GM10266 (cell line): ENCODE results near the gene FBXW4.
"Not testable (repeated sequence)": the region's sequence is repeated elsewhere in the genome, so short reads cannot be mapped to it uniquely, and the experiment has no call there.

Source experiments
- DNase-seq: peaks from one replicate; pipeline ENCODE4 v3.0.0; 2012; ENCODE audit errors: extremely low spot score
- TF ChIP-seq, protein P1 (sequence below): IDR thresholded peaks from 2 replicates; pipeline ENCODE4 v1.5.1; 2012; ENCODE audit warnings: mild to moderate bottlenecking, low read depth; ENCODE audit not compliant: control insufficient read depth, insufficient read depth; ENCODE audit errors: missing control alignments

Gene FBXW4

DNA sequence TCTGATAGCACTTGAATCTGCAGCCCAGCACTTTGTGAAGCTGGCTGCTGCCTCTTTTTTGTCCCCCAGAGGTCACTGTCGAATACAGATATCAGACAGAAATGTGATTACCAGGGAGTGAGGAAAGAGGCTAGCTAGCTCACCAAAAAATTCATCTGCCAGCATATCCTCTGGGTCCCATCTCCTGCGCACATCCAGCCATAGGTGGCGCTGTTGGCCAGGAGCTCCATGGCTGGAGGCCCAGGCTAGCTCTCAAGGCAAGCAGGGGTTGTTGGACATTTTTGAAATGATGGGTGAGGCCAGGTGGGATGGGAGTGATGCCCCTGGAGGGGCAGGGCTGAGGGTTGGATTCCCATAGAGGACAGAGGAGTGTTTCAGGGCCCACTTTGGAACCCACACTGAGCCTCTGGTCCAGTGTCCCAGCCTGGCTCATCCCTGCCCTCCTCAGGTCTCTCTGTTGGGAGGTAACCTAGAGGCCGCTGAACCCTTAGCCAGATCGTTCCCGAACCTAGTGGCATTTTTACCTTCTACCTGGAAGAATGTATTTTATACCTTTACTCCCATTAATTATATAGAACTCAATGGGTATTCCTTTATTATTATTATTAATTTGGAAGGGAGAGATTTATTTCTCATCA lies 92.1 kb downstream of the FBXW4 start:
- TF ChIP-seq, protein P1, sequence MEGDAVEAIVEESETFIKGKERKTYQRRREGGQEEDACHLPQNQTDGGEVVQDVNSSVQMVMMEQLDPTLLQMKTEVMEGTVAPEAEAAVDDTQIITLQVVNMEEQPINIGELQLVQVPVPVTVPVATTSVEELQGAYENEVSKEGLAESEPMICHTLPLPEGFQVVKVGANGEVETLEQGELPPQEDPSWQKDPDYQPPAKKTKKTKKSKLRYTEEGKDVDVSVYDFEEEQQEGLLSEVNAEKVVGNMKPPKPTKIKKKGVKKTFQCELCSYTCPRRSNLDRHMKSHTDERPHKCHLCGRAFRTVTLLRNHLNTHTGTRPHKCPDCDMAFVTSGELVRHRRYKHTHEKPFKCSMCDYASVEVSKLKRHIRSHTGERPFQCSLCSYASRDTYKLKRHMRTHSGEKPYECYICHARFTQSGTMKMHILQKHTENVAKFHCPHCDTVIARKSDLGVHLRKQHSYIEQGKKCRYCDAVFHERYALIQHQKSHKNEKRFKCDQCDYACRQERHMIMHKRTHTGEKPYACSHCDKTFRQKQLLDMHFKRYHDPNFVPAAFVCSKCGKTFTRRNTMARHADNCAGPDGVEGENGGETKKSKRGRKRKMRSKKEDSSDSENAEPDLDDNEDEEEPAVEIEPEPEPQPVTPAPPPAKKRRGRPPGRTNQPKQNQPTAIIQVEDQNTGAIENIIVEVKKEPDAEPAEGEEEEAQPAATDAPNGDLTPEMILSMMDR: peak; percentile 93

DNA sequence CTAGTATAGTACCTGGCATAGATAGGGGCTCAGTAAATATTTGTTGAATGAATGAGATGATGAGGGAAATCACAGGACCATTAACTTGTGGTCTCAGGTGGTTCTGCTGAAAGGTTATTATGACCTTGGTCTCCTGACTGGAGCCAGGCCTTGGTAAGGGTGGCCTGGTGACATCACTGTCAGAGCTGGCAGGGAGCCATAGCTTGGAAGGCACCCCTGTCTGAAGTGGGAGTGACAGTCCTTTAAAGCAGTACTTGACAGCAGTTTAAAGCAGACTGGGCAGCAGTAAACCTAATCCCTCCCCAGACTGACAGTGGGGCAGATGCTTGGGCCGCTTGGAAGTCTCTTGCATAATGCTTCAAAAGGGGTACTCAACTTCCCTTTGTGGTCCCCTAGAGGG lies 93.4 kb downstream of the FBXW4 start:
- DNase-seq: no peak

More for the DNA sequence above, 92.1 kb downstream of the FBXW4 start:
- peak; percentile 82 for DNase-seq

DNA sequence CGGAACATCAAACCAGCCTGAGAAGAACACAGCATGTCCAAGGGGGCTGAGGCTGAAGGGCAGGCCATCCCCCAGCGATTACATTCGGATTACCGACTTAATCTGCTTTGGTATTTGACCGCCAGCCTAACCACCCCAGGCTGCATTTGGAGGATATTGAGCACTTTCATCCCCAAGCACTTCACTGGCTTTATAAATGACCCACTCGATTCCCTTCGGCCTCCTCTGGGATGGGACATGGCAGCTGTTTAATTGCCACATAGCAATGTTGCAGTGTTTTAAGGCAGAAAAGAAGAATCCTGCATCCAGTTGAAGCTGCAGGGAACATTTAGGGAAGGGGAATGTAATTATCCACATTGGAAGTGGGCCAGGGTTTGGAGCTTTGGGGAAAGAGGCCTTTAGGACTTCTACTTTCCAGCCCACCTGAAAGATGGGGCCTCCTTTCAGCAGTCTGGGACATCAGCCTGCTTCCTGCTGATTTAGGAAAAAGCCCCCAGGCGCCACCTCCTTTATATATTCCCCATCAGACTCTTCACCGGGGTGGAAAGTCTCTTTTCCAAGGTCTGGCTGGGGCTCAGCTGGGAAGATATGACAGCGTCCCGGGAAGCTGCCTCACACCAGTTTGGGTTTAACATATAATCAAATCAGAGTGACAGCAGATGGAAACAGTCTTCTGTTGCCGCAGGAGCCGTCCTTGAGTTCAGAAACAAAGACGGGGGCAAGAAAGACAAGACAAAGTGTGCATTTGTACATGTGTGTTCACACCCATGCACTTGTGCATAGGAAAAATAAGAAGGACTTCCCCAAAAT lies 97.7 kb downstream of the FBXW4 start:
- no peak for DNase-seq
- TF ChIP-seq, protein P1: no peak

More for the DNA sequence above, 93.4 kb downstream of the FBXW4 start:
- TF ChIP-seq, protein P1: no peak

DNA sequence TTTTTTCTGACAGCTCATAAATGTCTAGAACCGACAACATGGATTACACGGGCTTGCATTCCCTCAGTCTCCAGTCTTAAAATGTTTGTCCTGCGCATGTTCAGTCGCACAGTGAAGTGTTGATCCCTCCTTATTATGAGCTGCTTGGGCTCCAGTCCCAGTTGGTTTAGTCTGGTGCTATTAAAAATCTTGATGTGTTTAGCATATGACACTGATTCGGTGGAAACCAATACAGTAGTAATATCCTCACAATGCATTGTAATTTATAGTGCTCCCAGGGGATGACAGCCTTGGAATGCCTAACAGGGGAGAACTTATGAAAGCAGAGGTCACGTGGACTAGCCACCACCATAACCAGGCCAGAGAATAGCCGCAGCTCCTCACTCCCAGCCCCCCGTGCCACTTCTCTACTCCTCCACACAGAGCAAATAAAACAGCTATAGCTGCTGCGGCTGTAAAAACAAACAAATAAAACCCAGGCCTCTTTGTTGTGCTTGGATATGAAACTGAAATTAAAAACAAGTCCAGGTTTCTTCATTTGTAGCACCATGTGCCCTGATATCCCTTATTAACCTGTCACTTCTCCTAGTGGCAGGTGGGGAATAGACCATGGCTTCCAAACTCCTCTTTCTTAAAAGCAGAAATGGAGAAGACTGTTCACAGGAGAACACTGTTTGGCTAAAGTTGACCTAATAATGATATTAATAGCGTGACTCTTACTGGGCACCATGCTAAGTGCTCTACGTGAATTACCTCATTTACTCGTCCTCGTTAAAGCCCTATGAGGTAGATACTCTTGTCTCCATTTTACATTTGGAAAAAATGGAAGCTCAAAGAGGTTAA lies 99.2 kb downstream of the FBXW4 start:
- no peak for DNase-seq
- TF ChIP-seq, protein P1: no peak

DNA sequence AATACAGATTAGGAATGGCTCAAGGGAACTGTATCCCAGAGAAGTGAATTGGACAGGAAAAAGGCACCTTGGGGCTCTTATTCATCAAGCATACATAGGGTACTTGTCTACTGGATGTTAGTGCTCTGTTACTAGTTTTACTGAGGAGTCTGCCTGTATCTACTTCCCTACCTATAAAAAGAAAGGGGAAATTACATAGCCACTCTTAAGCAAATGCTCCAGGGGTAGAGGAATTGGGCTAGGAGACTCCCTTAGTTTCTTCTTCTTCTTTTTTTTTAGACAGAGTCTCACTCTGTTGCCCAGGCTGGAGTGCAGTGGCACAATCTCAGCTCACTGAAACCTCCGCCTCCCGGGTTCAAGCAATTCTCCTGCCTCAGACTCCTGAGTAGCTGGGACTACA lies 101.6 kb downstream of the FBXW4 start:
- DNase-seq: not testable (repeated sequence)

DNA sequence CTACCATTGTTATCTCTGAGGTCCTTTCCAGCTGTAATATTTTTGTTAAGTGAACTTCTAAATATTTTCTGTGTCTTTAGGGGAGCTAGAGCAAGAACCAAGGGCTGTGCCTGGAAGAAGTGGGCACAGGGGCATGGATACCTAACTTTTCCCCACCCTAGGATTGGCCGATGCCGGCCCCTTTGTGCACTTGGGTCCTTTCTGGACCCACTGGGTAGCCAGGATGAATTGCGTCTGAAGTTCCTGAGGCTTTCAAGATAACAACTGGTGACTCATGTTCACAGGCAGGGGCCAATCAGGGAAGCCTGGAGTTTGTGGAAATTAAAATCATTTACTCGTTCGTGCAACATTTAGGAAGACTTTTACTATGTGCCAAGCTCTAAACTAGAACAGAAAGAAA lies 106.1 kb downstream of the FBXW4 start:
- DNase-seq: no peak
- TF ChIP-seq, protein P1: no peak

DNA sequence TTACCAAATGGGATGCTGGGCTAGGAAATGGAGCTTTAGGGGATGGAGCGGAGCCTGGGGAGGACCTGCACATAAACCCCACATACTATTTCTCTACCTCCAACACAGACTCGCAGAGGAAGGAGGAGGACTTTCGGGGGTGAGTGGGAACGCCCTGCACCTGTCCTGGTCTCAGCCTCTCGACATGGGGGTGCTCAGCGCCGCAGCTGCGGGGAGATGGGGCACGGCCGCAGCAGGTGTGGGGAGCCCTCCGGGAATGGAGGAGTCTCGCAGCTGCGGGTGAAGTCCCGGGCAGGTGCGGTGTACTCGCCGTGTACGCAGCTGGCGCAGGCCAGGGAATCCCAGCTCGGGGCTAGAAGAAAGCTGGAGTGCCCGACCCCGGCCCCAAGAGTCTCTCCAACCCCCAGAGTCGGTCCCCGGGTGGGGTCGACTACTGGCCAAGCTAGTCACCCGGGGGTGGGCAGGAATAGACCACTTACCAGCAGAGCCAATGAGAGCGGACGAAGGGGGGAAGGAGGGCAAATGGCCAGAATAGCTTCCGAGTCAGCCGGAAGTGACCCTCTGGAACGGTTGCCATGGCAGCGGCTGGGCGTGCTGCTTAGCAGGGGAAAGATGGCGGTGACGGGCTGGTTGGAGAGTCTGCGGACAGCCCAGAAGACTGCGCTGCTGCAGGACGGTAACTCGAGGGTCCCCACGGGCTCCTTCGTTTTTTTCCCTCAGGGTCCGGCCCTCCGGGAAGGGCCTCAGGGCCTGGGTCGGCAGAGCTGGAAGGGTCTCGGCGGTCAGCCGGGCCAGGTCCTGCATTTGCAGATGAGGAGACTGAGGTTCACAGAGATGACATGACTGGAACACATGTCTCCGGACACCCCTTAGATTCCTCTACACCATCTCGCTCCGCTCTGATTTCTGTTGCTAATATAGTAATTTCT lies 107.0 kb downstream of the FBXW4 start, which contains the start of the genes DPCD and POLL:
TSS of gene DPCD (plus strand) at position 597 of the 929 bp plus-strand sequence. CDS start at position 613, 16 bp downstream.
TSS of gene POLL (minus strand) at position 533 of the 929 bp plus-strand sequence. CDS start 897 bp downstream, outside the sequence.
- peak; percentile 94 for DNase-seq
- TF ChIP-seq, protein P1: no peak
